Measurements from ENCODE around the gene TUBB1. TPM values are rescaled to one million over a fixed set of nuclear protein-coding genes. Genes with fewer than 3 reads are reported as not detected.
A peak's percentile ranks its signal among the peaks of the same experiment; 100 is the strongest.
"Not testable (repeated sequence)": the region's sequence is repeated elsewhere in the genome, so short reads cannot be mapped to it uniquely, and the experiment has no call there.

TUBB1 gene
- total and polyA plus RNA-seq, 2 experiments from 2014 or later: 0.03 TPM; not detected in 1

- Histone ChIP-seq H3K27me3 (no peaks in the 10 kb centered on the region), H3K36me3 (peaks cover 30% of the 10 kb centered on the region), H3K4me1 (ENCODE audit: low read depth) (peaks cover 7% of the 10 kb centered on the region), H3K9me3 (ENCODE audit: low read depth) (no peaks in the 10 kb centered on the region), H3K27ac (no peak overlapping the region), H3K4me3 (no peak overlapping the region)
- no peak for DNase-seq (ENCODE audit: low read depth in 1 of 2, low spot score in 1 of 2)
- TF ChIP-seq CTCF (IDR thresholded peaks at IDR 0.05; ENCODE audit: low read depth, low read length): no peak
These were observed 18.2 kb downstream of the TUBB1 start for GRCh38 chr20:59037386-59037785.

- Histone ChIP-seq H3K36me3 (peaks cover 30% of the 10 kb centered on the region), H3K4me1 (ENCODE audit: low read depth) (no peaks in the 10 kb centered on the region), H3K9me3 (ENCODE audit: low read depth) (no peaks in the 10 kb centered on the region), H3K27ac (no peak overlapping the region), H3K27me3 (no peaks in the 10 kb centered on the region), H3K4me3 (no peak overlapping the region)
- peak in 1 of 2 donors; percentile 37 for DNase-seq (ENCODE audit: low read depth in 1 of 2, low spot score in 1 of 2)
- TF ChIP-seq CTCF (IDR thresholded peaks at IDR 0.05; ENCODE audit: low read depth, low read length): no peak
These were observed 20.0 kb downstream of the TUBB1 start for GRCh38 chr20:59039233-59039632.

GRCh38 chr20:59040667-59041066 is 21.4 kb downstream of the TUBB1 start:
- H3K27me3 ChIP-seq: no peaks in the 10 kb centered on the region
- H3K36me3 ChIP-seq: peaks cover 23% of the 10 kb centered on the region
- no peak for TF ChIP-seq CTCF (IDR thresholded peaks at IDR 0.05; ENCODE audit: low read depth, low read length)
- no peak overlapping the region for H3K4me3 ChIP-seq
- no peaks in the 10 kb centered on the region for H3K9me3 ChIP-seq (ENCODE audit: low read depth)
- no peaks in the 10 kb centered on the region for H3K4me1 ChIP-seq (ENCODE audit: low read depth)
- H3K27ac ChIP-seq: no peak overlapping the region
- DNase-seq (ENCODE audit: low read depth in 1 of 2, low spot score in 1 of 2): no peak

- H3K4me3 ChIP-seq: peak overlapping the region; percentile 58
- not testable (repeated sequence) for H3K27me3 ChIP-seq; H3K4me1 ChIP-seq (ENCODE audit: low read depth); H3K27ac ChIP-seq; DNase-seq (ENCODE audit: low read depth in 1 of 2, low spot score in 1 of 2); H3K9me3 ChIP-seq (ENCODE audit: low read depth)
- peaks cover 15% of the 10 kb centered on the region for H3K36me3 ChIP-seq
These were observed 22.3 kb downstream of the TUBB1 start for GRCh38 chr20:59041487-59041886.

- Histone ChIP-seq H3K4me3 (peak within 1 kb of the TSS; percentile 58), H3K27me3 (no peaks in the 10 kb centered on the region), H3K4me1 (ENCODE audit: low read depth) (no peaks in the 10 kb centered on the region), H3K27ac (peak within 1 kb of the TSS; percentile 28), H3K36me3 (peaks cover 9% of the 10 kb centered on the region), H3K9me3 (ENCODE audit: low read depth) (no peaks in the 10 kb centered on the region)
- peak in 1 of 2 donors; percentile 24 for DNase-seq (ENCODE audit: low read depth in 1 of 2, low spot score in 1 of 2)
- TF ChIP-seq CTCF (IDR thresholded peaks at IDR 0.05; ENCODE audit: low read depth, low read length): no peak
These were observed 23.0 kb downstream of the TUBB1 start, which contains the start of gene PRELID3B for GRCh38 chr20:59042151-59042795. TSS of gene PRELID3B (minus strand) at chr20:59042786. CDS start at chr20:59042730, 56 bp downstream.

GRCh38 chr20:59042796-59043631 is 23.8 kb downstream of the TUBB1 start:
- no peak for TF ChIP-seq CTCF (IDR thresholded peaks at IDR 0.05; ENCODE audit: low read depth, low read length)
- peak; percentile 94 for DNase-seq (ENCODE audit: low read depth in 1 of 2, low spot score in 1 of 2)
- Histone ChIP-seq H3K27me3 (no peaks in the 10 kb centered on the region), H3K4me3 (peak overlapping the region; percentile 58), H3K9me3 (ENCODE audit: low read depth) (no peaks in the 10 kb centered on the region), H3K27ac (peak overlapping the region; percentile 28), H3K36me3 (peaks cover 2% of the 10 kb centered on the region), H3K4me1 (ENCODE audit: low read depth) (no peaks in the 10 kb centered on the region)
